CD14-positive monocyte (primary cell): ENCODE data around the gene FHIT. TPM values are rescaled to one million over a fixed set of nuclear protein-coding genes. Genes with fewer than 3 reads are reported as not detected.

Source experiments
- DNase-seq, 3 donors: peaks; one replicate each; pipeline ENCODE4 v3.0.0-alpha.2; 2011 to 2022
- H2AFZ ChIP-seq: 2 replicates; pipeline ENCODE4 v1.6.0; 2012; ENCODE audit warnings: mild to moderate bottlenecking, low read depth, low read length, inconsistent platforms; ENCODE audit not compliant: insufficient read depth, poor library complexity, severe bottlenecking
- H3K27ac ChIP-seq, 2 donors: 1 replicate in 1 of 2; 2 replicates in 1 of 2; pipeline ENCODE4 v1.5.1; 2012 to 2013; ENCODE audit warnings: low read length in 2 of 2, control low read depth in 1 of 2, inconsistent platforms in 1 of 2, low read depth in 1 of 2, mild to moderate bottlenecking in 1 of 2
- H3K27me3 ChIP-seq, 2 donors: one replicate each; pipeline versions ENCODE4 v1.6.0 to v1.6.1; 2011 to 2013; ENCODE audit warnings: low read length in 2 of 2; ENCODE audit not compliant: control insufficient read depth in 2 of 2, insufficient read depth in 2 of 2
- H3K36me3 ChIP-seq, 2 donors: replicated peaks in 1 of 2; 1 replicate in 1 of 2; 2 replicates in 1 of 2; pipeline versions ENCODE4 v1.5.1 to v1.6.1; 2012 to 2013; ENCODE audit warnings: low read length in 2 of 2, control low read depth in 1 of 2, inconsistent platforms in 1 of 2, mild to moderate bottlenecking in 1 of 2; ENCODE audit not compliant: insufficient read depth in 2 of 2, control insufficient read depth in 1 of 2
- H3K4me1 ChIP-seq, 2 donors: 1 replicate in 1 of 2; 2 replicates in 1 of 2; pipeline versions ENCODE4 v1.5.1 to v1.6.1; 2012 to 2013; ENCODE audit warnings: low read length in 2 of 2, control low read depth in 1 of 2, inconsistent platforms in 1 of 2, mild to moderate bottlenecking in 1 of 2, moderate library complexity in 1 of 2; ENCODE audit not compliant: insufficient read depth in 2 of 2, control insufficient read depth in 1 of 2
- H3K4me2 ChIP-seq: replicated peaks from 2 replicates; pipeline ENCODE3; 2012; ENCODE audit warnings: low read length, moderate library complexity, mild to moderate bottlenecking; ENCODE audit not compliant: poor library complexity, severe bottlenecking; ENCODE audit errors: extremely low read depth
- H3K4me3 ChIP-seq, 3 experiments: fragments of 200-600 bp in 1 of 3; sonication (generic) in 1 of 3; replicated peaks in 1 of 3; 1 replicate in 2 of 3; 2 replicates in 1 of 3; pipeline ENCODE4 v1.5.1; 2011 to 2013; ENCODE audit warnings: low read length in 3 of 3, mild to moderate bottlenecking in 3 of 3, control low read depth in 2 of 3, low read depth in 2 of 3, inconsistent platforms in 1 of 3, moderate library complexity in 1 of 3
- H3K79me2 ChIP-seq: 2 replicates; pipeline ENCODE4 v1.6.0; 2012; ENCODE audit warnings: mild to moderate bottlenecking, control low read depth, inconsistent platforms, low read length, moderate library complexity; ENCODE audit not compliant: insufficient read depth
- H3K9ac ChIP-seq: 2 replicates; pipeline ENCODE4 v1.6.0; 2017; ENCODE audit warnings: low read length, mild to moderate bottlenecking; ENCODE audit not compliant: insufficient read depth, poor library complexity, severe bottlenecking
- H3K9me3 ChIP-seq, 2 donors: replicated peaks in 1 of 2; 1 replicate in 1 of 2; 2 replicates in 1 of 2; pipeline versions ENCODE4 v1.5.1 to v1.6.1; 2012 to 2013; ENCODE audit warnings: low read length in 2 of 2, control low read depth in 1 of 2; ENCODE audit not compliant: control insufficient read depth in 1 of 2, insufficient read depth in 1 of 2
- H4K20me1 ChIP-seq: 2 replicates; pipeline ENCODE4 v1.6.0; 2012; ENCODE audit warnings: mild to moderate bottlenecking, low read length, control low read depth, moderate library complexity; ENCODE audit not compliant: insufficient read depth
- H3K27ac Mint-ChIP-seq, 7 donors: one replicate each; pipeline ENCODE4 v1.8.0; 2020; ENCODE audit warnings: mild to moderate bottlenecking in 7 of 7, mixed read lengths in 7 of 7, moderate library complexity in 6 of 7, inconsistent platforms in 2 of 7
- H3K27me3 Mint-ChIP-seq, 3 donors: one replicate each; pipeline ENCODE4 v1.8.0; 2021 to 2022; ENCODE audit warnings: low read depth in 3 of 3, mild to moderate bottlenecking in 3 of 3, mixed read lengths in 3 of 3, moderate library complexity in 3 of 3, inconsistent platforms in 1 of 3
- H3K36me3 Mint-ChIP-seq, 2 donors: one replicate each; pipeline ENCODE4 v1.8.0; 2020; ENCODE audit warnings: mixed read lengths in 2 of 2, inconsistent platforms in 1 of 2, mild to moderate bottlenecking in 1 of 2
- H3K4me1 Mint-ChIP-seq: one replicate; pipeline ENCODE4 v1.8.0; 2020; ENCODE audit warnings: mild to moderate bottlenecking, mixed read lengths
- H3K4me3 Mint-ChIP-seq, 2 donors: one replicate each; pipeline ENCODE4 v1.8.0; 2020; ENCODE audit warnings: mild to moderate bottlenecking in 2 of 2, mixed read lengths in 2 of 2, moderate library complexity in 1 of 2
- H3K9me3 Mint-ChIP-seq, 7 donors: one replicate each; pipeline ENCODE4 v1.8.0; 2020 to 2022; ENCODE audit warnings: mixed read lengths in 7 of 7, mild to moderate bottlenecking in 6 of 7, moderate library complexity in 6 of 7, inconsistent platforms in 2 of 7
- WGBS: methylation state at CpG from one replicate; pipeline ENCODE4 v1.1.5; 2013; ENCODE audit warnings: missing lambda C conversion rate; ENCODE audit not compliant: insufficient coverage; 5-methylcytosine and 5-hydroxymethylcytosine counted together
- intact Hi-C, 2 donors: fragments of 100-400 bp; cut with micrococcal nuclease; formaldehyde crosslinking; loops; one replicate each; pipeline versions ENCODE4 v1.15.0 to v1.15.1; 2023
- polyA plus RNA-seq, 3 donors: library from polyadenylated mRNA; depleted of rRNA in 1 of 3; unstranded in 2 of 3; stranded (reverse) in 1 of 3; fragments of 300-500 nt in 2 of 3; fragments of >200 nt in 1 of 3; fragmentation: Illumina TruSeq in 2 of 3; gene quantifications; 1 replicate in 2 of 3; 2 replicates in 1 of 3; pipeline ENCODE4 v1.2.3, GENCODE V29; 2012 to 2021
- TF ChIP-seq, protein P1 (sequence below): fragments of 200-600 bp; IDR thresholded peaks from one replicate; pipeline ENCODE4 v1.8.0; 2022; ENCODE audit warnings: antibody characterized with exemption, mild to moderate bottlenecking

The FHIT gene
- polyA plus RNA-seq, 3 donors, result 1.7 to 3.4 (median 3.2) TPM

DNA sequence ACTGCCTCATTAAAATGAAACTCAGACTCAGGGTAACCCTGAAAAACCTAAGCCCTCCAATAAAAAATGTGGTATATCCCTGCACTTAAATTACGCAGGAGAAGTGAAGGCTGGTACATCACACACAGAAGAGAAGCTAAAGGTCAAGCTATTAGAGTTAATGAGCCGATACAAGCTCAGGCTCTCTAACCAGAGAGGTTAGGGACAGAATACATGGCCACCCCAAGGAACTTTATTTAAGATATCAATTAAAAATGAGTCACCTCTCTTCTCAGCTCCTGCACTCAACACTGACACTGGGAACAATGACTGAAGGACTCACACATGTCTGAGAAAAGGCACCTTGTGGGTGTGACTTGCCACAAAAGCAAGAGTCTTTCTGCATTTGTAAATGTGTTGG lies 1400.8 kb downstream of the FHIT start:
- intact Hi-C loops, result loop anchor here (10.0 kb wide), 2 partner anchors 636 to 1206 kb away; no protein-coding TSS in a partner anchor
- no peak overlapping the region for H3K27ac ChIP-seq
- Mint-ChIP-seq H3K27me3 (peaks cover 0 to 4% (median 0%) of the 10 kb centered on the region in 3 donors), H3K9me3 (peaks cover 0 to 5% (median 0%) of the 10 kb centered on the region in 7 donors), H3K4me1 (no peaks in the 10 kb centered on the region), H3K4me3 (no peak overlapping the region), H3K27ac (no peak overlapping the region), H3K36me3 (no peaks in the 10 kb centered on the region)
- WGBS, result 93% methylated on average over 2 of the region's 2 CpGs
- H3K36me3 ChIP-seq, result no peaks in the 10 kb centered on the region
- H3K27me3 ChIP-seq, result no peaks in the 10 kb centered on the region
- H3K4me3 ChIP-seq, result no peak overlapping the region
- no peaks in the 10 kb centered on the region for H3K9me3 ChIP-seq
- H3K79me2 ChIP-seq, result no peaks in the 10 kb centered on the region
- H3K4me1 ChIP-seq, result no peaks in the 10 kb centered on the region
- TF ChIP-seq, protein P1, sequence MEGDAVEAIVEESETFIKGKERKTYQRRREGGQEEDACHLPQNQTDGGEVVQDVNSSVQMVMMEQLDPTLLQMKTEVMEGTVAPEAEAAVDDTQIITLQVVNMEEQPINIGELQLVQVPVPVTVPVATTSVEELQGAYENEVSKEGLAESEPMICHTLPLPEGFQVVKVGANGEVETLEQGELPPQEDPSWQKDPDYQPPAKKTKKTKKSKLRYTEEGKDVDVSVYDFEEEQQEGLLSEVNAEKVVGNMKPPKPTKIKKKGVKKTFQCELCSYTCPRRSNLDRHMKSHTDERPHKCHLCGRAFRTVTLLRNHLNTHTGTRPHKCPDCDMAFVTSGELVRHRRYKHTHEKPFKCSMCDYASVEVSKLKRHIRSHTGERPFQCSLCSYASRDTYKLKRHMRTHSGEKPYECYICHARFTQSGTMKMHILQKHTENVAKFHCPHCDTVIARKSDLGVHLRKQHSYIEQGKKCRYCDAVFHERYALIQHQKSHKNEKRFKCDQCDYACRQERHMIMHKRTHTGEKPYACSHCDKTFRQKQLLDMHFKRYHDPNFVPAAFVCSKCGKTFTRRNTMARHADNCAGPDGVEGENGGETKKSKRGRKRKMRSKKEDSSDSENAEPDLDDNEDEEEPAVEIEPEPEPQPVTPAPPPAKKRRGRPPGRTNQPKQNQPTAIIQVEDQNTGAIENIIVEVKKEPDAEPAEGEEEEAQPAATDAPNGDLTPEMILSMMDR, result no peak
- no peak overlapping the region for H3K9ac ChIP-seq
- H2AFZ ChIP-seq, result no peak overlapping the region
- H3K4me2 ChIP-seq, result no peak overlapping the region
- no peak for DNase-seq
- no peaks in the 10 kb centered on the region for H4K20me1 ChIP-seq

DNA sequence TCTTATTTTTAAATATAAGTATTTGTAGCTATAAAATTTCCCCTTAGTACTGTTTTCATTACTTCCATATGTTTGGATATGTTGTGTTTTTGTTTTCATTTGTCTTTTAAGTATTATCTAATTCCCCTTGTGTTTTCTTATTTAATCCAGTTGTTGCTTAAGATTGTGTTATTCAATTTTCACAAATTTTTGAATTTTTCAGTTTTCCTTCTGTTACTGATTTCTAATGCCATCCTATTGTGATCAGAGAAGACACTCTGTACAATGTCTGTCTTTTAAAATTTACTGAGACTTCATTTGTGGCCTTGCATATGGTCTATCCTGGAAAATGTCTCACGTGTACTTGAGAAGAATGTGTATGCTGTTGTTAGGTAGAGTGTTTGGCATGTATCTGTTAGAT lies 1405.9 kb downstream of the FHIT start:
- DNase-seq, result no peak
- Histone ChIP-seq H3K4me2 (no peak overlapping the region), H3K27me3 (no peaks in the 10 kb centered on the region), H2AFZ (no peak overlapping the region), H3K36me3 (no peaks in the 10 kb centered on the region), H3K4me3 (no peak overlapping the region), H4K20me1 (no peaks in the 10 kb centered on the region), H3K27ac (no peak overlapping the region), H3K79me2 (no peaks in the 10 kb centered on the region), H3K4me1 (no peaks in the 10 kb centered on the region), H3K9me3 (no peaks in the 10 kb centered on the region), H3K9ac (no peak overlapping the region)
- Mint-ChIP-seq H3K9me3 (peaks cover 0 to 4% (median 0%) of the 10 kb centered on the region in 7 donors), H3K36me3 (no peaks in the 10 kb centered on the region), H3K27me3 (no peaks in the 10 kb centered on the region), H3K4me3 (no peak overlapping the region), H3K4me1 (no peaks in the 10 kb centered on the region), H3K27ac (no peak overlapping the region)
- WGBS, result no CpG with 5 or more reads among the region's 1 CpG
- intact Hi-C loops, result no loop called here
- TF ChIP-seq, protein P1, result no peak
